ENCODE data around the gene DCST1. TPM values are rescaled to one million over a fixed set of nuclear protein-coding genes. Genes with fewer than 3 reads are reported as not detected.
A peak's percentile ranks its signal among the peaks of the same experiment; 100 is the strongest.

Gene DCST1
- total RNA-seq, 2 experiments from 2014 or later, result not detected

DNA sequence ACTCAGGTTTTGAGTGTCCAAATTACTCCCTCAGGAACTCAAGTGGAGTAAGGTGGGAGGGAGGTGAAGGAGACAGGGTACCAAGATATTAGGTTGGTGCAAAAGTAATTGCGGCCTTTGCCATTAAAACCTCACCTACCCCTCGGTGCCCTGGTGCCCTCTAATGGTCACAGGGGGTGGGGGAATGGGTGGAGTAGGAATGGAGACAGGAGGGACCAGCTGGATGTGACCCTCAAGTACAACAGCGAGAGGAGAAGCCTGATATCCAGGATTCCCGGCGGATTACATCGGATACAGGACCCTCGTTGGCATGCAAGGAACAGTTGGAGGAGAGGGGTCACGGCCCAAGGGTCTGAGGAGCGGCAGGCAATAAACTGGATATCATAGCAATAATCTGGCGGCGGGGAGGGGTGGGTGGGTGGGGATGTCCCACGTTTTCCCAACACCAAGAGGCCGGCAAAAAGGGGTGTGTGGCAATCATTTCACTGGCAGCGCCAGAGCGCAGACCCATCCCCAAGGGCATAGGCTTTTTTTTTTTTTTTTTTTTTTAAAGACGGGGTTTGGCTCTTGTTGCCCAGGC is 35.3 kb upstream of the DCST1 start:
- Histone ChIP-seq H2AFZ (ENCODE audit: low read length) (no peak overlapping the region), H3K9me3 (ENCODE audit: low read length) (no peaks in the 10 kb centered on the region), H3K36me3 (ENCODE audit: insufficient read depth, low read length) (peaks cover 5% of the 10 kb centered on the region; the same call in 1 of the 2 replicates), H4K20me1 (ENCODE audit: insufficient read depth, low read length) (no peaks in the 10 kb centered on the region), H3K27ac (ENCODE audit: low read depth, low read length, poor library complexity, severe bottlenecking) (peak overlapping the region; percentile 92), H3K4me3 (ENCODE audit: low read depth, low read length, poor library complexity, severe bottlenecking) (peak overlapping the region; percentile 71), H3K79me2 (ENCODE audit: insufficient read depth, low read depth, low read length) (peaks cover 6% of the 10 kb centered on the region; the same call in 1 of the 2 replicates), H3K9me2 (ENCODE audit: insufficient read depth, low read length) (no peaks in the 10 kb centered on the region), H3K4me1 (ENCODE audit: insufficient read depth, low read length, poor library complexity, severe bottlenecking) (peaks cover 53% of the 10 kb centered on the region), H3K4me2 (ENCODE audit: low read length) (peak overlapping the region; percentile 79)
- CTCF ChIA-PET (ENCODE audit: unreplicated experiment), result interaction anchor here (0.6 to 1.1 kb wide), 4 partner anchors 10 to 63 kb away, joined by 4 to 11 read pairs (median 6); no protein-coding TSS in a partner anchor
- intact Hi-C loops (cut with micrococcal nuclease; ENCODE audit: unreplicated experiment), result no loop called here
- TF ChIP-seq EZH2phosphoT487 (IDR thresholded peaks at IDR 0.05; ENCODE audit: borderline replicate concordance, low read depth, low read length), result no peak
- TF ChIP-seq CTCF (conservative IDR thresholded peaks at IDR 0.05; ENCODE audit: low read length), result peak; percentile 69
- BruUV-seq (replicated peaks), result no TSS peak
- DNase-seq (ENCODE audit: low spot score), result no peak
- POLR2A ChIA-PET, result interaction anchor here (0.6 to 1.5 kb wide), 2 partner anchors 15 to 18 kb away, joined by 3 to 4 read pairs; partner anchors contain the start of gene FLAD1

DNA sequence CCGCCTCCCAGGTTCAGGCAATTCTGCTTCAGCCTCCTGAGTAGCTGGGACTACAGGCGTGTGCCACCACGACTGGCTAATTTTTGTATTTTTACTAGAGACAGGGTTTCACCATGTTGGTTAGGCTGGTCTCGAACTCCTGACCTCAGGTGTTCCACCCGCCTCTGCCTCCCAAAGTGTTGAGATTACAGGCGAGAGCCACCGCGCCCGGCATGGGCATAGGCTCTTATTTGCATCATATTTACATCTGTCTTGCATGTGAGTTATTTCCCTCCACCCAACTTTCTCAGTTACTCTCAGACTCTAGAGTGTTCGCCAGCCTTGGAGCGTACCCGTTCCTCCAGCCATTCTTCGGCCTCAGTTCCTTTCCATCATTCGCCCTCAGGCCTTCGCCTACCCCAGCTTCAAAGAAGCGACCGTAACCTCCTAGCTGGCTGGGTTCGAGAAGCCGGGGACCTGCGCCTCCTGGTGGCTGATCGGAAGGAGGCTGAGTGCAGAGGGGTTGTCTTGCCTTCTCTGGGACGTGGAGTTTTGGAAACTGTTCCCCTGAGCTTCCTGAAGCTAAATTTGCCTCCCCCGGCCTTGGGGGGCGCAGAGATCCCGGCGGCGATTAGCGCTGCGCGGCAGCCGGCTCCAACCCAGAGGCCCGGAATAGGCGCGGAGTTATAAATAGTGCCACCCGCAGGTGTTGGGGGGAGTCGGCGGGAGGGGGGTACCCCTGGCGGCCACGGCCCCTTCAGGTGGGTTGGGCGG is 34.6 kb upstream of the DCST1 start:
- no TSS peak for BruUV-seq (replicated peaks)

More for the DNA sequence above, 34.6 kb upstream of the DCST1 start:
- Histone ChIP-seq H3K9me3 (ENCODE audit: low read length) (no peaks in the 10 kb centered on the region), H4K20me1 (ENCODE audit: insufficient read depth, low read length) (no peaks in the 10 kb centered on the region), H3K27ac (ENCODE audit: low read depth, low read length, poor library complexity, severe bottlenecking) (peak overlapping the region; percentile 92), H3K36me3 (ENCODE audit: insufficient read depth, low read length) (peaks cover 1% of the 10 kb centered on the region; the same call in 1 of the 2 replicates), H3K79me2 (ENCODE audit: insufficient read depth, low read depth, low read length) (peaks cover 10% of the 10 kb centered on the region; the same call in 1 of the 2 replicates), H3K4me1 (ENCODE audit: insufficient read depth, low read length, poor library complexity, severe bottlenecking) (peaks cover 52% of the 10 kb centered on the region), H3K9me2 (ENCODE audit: insufficient read depth, low read length) (no peaks in the 10 kb centered on the region), H3K4me2 (ENCODE audit: low read length) (peak overlapping the region; percentile 79), H3K4me3 (ENCODE audit: low read depth, low read length, poor library complexity, severe bottlenecking) (peak overlapping the region; percentile 71), H2AFZ (ENCODE audit: low read length) (peak overlapping the region; percentile 22; the same call in 1 of the 2 replicates)
- ChIA-PET CTCF (ENCODE audit: unreplicated experiment) (interaction anchor here (0.6 to 1.1 kb wide), 4 partner anchors 11 to 63 kb away, joined by 4 to 11 read pairs (median 6); no protein-coding TSS in a partner anchor), POLR2A (interaction anchor here (0.6 to 1.5 kb wide), 4 partner anchors 16 to 43 kb away, joined by 3 to 4 read pairs (median 3); partner anchors contain the start of genes FLAD1 and PBXIP1)
- intact Hi-C loops (cut with micrococcal nuclease; ENCODE audit: unreplicated experiment), result loop anchor here (1.0 kb wide), 3 partner anchors 16 to 38 kb away; partner anchors contain the start of genes CKS1B, FLAD1 and PYGO2
- TF ChIP-seq CTCF (conservative IDR thresholded peaks at IDR 0.05; ENCODE audit: low read length) (peak; percentile 97), EZH2phosphoT487 (IDR thresholded peaks at IDR 0.05; ENCODE audit: borderline replicate concordance, low read depth, low read length) (no peak)
- peak; percentile 88 for DNase-seq (ENCODE audit: low spot score)
